Measurements from ENCODE around the gene TDP2.
A peak's percentile ranks its signal among the peaks of the same experiment; 100 is the strongest.
"Not testable (repeated sequence)": the region's sequence is repeated elsewhere in the genome, so short reads cannot be mapped to it uniquely, and the experiment has no call there.

Gene TDP2

GRCh38 chr6:24671077-24671476 is 4.4 kb upstream of the TDP2 start:
- not testable (repeated sequence) for H3K27ac ChIP-seq (ENCODE audit: low read depth, low read length); H3K4me1 ChIP-seq (ENCODE audit: control insufficient read depth, insufficient read depth, low read length); H3K27me3 ChIP-seq (ENCODE audit: control insufficient read depth, insufficient read depth, low read length); H3K9ac ChIP-seq (ENCODE audit: low read length); H3K4me3 ChIP-seq (ENCODE audit: low read length); H3K36me3 ChIP-seq (ENCODE audit: control insufficient read depth, insufficient read depth, low read length)

GRCh38 chr6:24670492-24670891 is 3.8 kb upstream of the TDP2 start:
- not testable (repeated sequence) for H3K27me3 ChIP-seq (ENCODE audit: control insufficient read depth, insufficient read depth, low read length); H3K4me1 ChIP-seq (ENCODE audit: control insufficient read depth, insufficient read depth, low read length); H3K9ac ChIP-seq (ENCODE audit: low read length); H3K4me3 ChIP-seq (ENCODE audit: low read length); H3K36me3 ChIP-seq (ENCODE audit: control insufficient read depth, insufficient read depth, low read length); H3K27ac ChIP-seq (ENCODE audit: low read depth, low read length)

GRCh38 chr6:24668997-24669361 is 2.3 kb upstream of the TDP2 start:
- Histone ChIP-seq H3K27me3 (ENCODE audit: control insufficient read depth, insufficient read depth, low read length) (no peaks in the 10 kb centered on the region), H3K36me3 (ENCODE audit: control insufficient read depth, insufficient read depth, low read length) (no peaks in the 10 kb centered on the region), H3K27ac (ENCODE audit: low read depth, low read length) (no peak overlapping the region), H3K4me1 (ENCODE audit: control insufficient read depth, insufficient read depth, low read length) (peaks cover 8% of the 10 kb centered on the region), H3K4me3 (ENCODE audit: low read length) (no peak overlapping the region), H3K9ac (ENCODE audit: low read length) (no peak overlapping the region)

- H3K4me3 ChIP-seq (ENCODE audit: low read length): peak overlapping the region; percentile 100
- not testable (repeated sequence) for H3K27me3 ChIP-seq (ENCODE audit: control insufficient read depth, insufficient read depth, low read length); H3K36me3 ChIP-seq (ENCODE audit: control insufficient read depth, insufficient read depth, low read length); H3K4me1 ChIP-seq (ENCODE audit: control insufficient read depth, insufficient read depth, low read length); H3K9ac ChIP-seq (ENCODE audit: low read length); H3K27ac ChIP-seq (ENCODE audit: low read depth, low read length)
These were observed 1.6 kb upstream of the TDP2 start for GRCh38 chr6:24668066-24668996.

- H3K4me3 ChIP-seq (ENCODE audit: low read length): peak overlapping the region; percentile 100
- H3K9ac ChIP-seq (ENCODE audit: low read length): peak overlapping the region; percentile 88
- H3K27me3 ChIP-seq (ENCODE audit: control insufficient read depth, insufficient read depth, low read length): no peaks in the 10 kb centered on the region
- peaks cover 8% of the 10 kb centered on the region for H3K4me1 ChIP-seq (ENCODE audit: control insufficient read depth, insufficient read depth, low read length)
- H3K27ac ChIP-seq (ENCODE audit: low read depth, low read length): peak overlapping the region; percentile 88
- peaks cover 3% of the 10 kb centered on the region for H3K36me3 ChIP-seq (ENCODE audit: control insufficient read depth, insufficient read depth, low read length)
These were observed 692 bp upstream of the TDP2 start for GRCh38 chr6:24667378-24667803.

GRCh38 chr6:24666097-24666640 is 530 bp downstream of the TDP2 start:
- peaks cover 8% of the 10 kb centered on the region for H3K4me1 ChIP-seq (ENCODE audit: control insufficient read depth, insufficient read depth, low read length)
- peak overlapping the region; percentile 100 for H3K4me3 ChIP-seq (ENCODE audit: low read length)
- peaks cover 3% of the 10 kb centered on the region for H3K36me3 ChIP-seq (ENCODE audit: control insufficient read depth, insufficient read depth, low read length)
- peak overlapping the region; percentile 97 for H3K9ac ChIP-seq (ENCODE audit: low read length)
- H3K27ac ChIP-seq (ENCODE audit: low read depth, low read length): peak overlapping the region; percentile 88
- H3K27me3 ChIP-seq (ENCODE audit: control insufficient read depth, insufficient read depth, low read length): no peaks in the 10 kb centered on the region

GRCh38 chr6:24664046-24664987 is 2.4 kb downstream of the TDP2 start:
- Histone ChIP-seq H3K27me3 (ENCODE audit: control insufficient read depth, insufficient read depth, low read length) (no peaks in the 10 kb centered on the region), H3K27ac (ENCODE audit: low read depth, low read length) (no peak overlapping the region), H3K4me1 (ENCODE audit: control insufficient read depth, insufficient read depth, low read length) (peaks cover 8% of the 10 kb centered on the region), H3K4me3 (ENCODE audit: low read length) (peak overlapping the region; percentile 100), H3K36me3 (ENCODE audit: control insufficient read depth, insufficient read depth, low read length) (peaks cover 3% of the 10 kb centered on the region), H3K9ac (ENCODE audit: low read length) (no peak overlapping the region)

- peaks cover 3% of the 10 kb centered on the region for H3K36me3 ChIP-seq (ENCODE audit: control insufficient read depth, insufficient read depth, low read length)
- no peaks in the 10 kb centered on the region for H3K27me3 ChIP-seq (ENCODE audit: control insufficient read depth, insufficient read depth, low read length)
- H3K4me1 ChIP-seq (ENCODE audit: control insufficient read depth, insufficient read depth, low read length): peaks cover 8% of the 10 kb centered on the region
- H3K9ac ChIP-seq (ENCODE audit: low read length): no peak overlapping the region
- H3K4me3 ChIP-seq (ENCODE audit: low read length): peak overlapping the region; percentile 25
- H3K27ac ChIP-seq (ENCODE audit: low read depth, low read length): no peak overlapping the region
These were observed 3.5 kb downstream of the TDP2 start for GRCh38 chr6:24663189-24663588.

GRCh38 chr6:24662236-24662635 is 4.5 kb downstream of the TDP2 start:
- peaks cover 8% of the 10 kb centered on the region for H3K4me1 ChIP-seq (ENCODE audit: control insufficient read depth, insufficient read depth, low read length)
- H3K9ac ChIP-seq (ENCODE audit: low read length): no peak overlapping the region
- H3K36me3 ChIP-seq (ENCODE audit: control insufficient read depth, insufficient read depth, low read length): peaks cover 3% of the 10 kb centered on the region
- no peaks in the 10 kb centered on the region for H3K27me3 ChIP-seq (ENCODE audit: control insufficient read depth, insufficient read depth, low read length)
- H3K4me3 ChIP-seq (ENCODE audit: low read length): no peak overlapping the region
- H3K27ac ChIP-seq (ENCODE audit: low read depth, low read length): no peak overlapping the region

GRCh38 chr6:24661759-24662158 is 4.9 kb downstream of the TDP2 start:
- H3K36me3 ChIP-seq (ENCODE audit: control insufficient read depth, insufficient read depth, low read length); H3K9ac ChIP-seq (ENCODE audit: low read length); H3K27me3 ChIP-seq (ENCODE audit: control insufficient read depth, insufficient read depth, low read length); H3K27ac ChIP-seq (ENCODE audit: low read depth, low read length); H3K4me1 ChIP-seq (ENCODE audit: control insufficient read depth, insufficient read depth, low read length); H3K4me3 ChIP-seq (ENCODE audit: low read length): not testable (repeated sequence)

- Histone ChIP-seq H3K36me3 (ENCODE audit: control insufficient read depth, insufficient read depth, low read length) (peaks cover 8% of the 10 kb centered on the region), H3K27ac (ENCODE audit: low read depth, low read length) (no peak overlapping the region), H3K9ac (ENCODE audit: low read length) (no peak overlapping the region)
These were observed 6.6 kb downstream of the TDP2 start for GRCh38 chr6:24660105-24660504.

GRCh38 chr6:24659561-24659960 is 7.1 kb downstream of the TDP2 start:
- Histone ChIP-seq H3K4me3 (ENCODE audit: low read length) (no peak overlapping the region), H3K27ac (ENCODE audit: low read depth, low read length) (no peak overlapping the region), H3K36me3 (ENCODE audit: control insufficient read depth, insufficient read depth, low read length) (peaks cover 8% of the 10 kb centered on the region), H3K4me1 (ENCODE audit: control insufficient read depth, insufficient read depth, low read length) (no peaks in the 10 kb centered on the region), H3K9ac (ENCODE audit: low read length) (no peak overlapping the region), H3K27me3 (ENCODE audit: control insufficient read depth, insufficient read depth, low read length) (no peaks in the 10 kb centered on the region)

More at GRCh38 chr6:24660105-24660504, 6.6 kb downstream of the TDP2 start:
- peaks cover under 1% of the 10 kb centered on the region for H3K4me1 ChIP-seq (ENCODE audit: control insufficient read depth, insufficient read depth, low read length)
- H3K4me3 ChIP-seq (ENCODE audit: low read length): no peak overlapping the region
- no peaks in the 10 kb centered on the region for H3K27me3 ChIP-seq (ENCODE audit: control insufficient read depth, insufficient read depth, low read length)
